ENCODE results near the gene UBE2E2.

Gene UBE2E2

DNA sequence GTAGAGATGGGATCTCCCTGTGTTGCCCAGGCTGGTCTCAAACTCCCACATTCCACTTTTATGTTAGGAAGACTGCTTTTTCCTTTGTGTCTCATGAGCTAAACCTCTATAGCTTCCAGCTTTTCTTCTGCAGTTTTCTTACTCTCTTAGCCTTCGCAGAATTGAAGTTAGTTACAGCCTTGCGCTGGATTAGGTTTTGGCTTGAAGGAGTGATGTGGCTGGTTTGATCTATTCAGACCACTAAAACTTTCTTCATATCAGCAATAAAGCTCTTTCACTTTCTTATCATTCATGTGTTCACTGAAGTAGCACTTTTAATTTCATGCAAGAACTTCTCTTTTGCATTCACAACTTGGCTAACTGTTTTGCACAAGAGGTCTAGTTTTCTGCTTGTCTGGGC lies 254.6 kb downstream of the UBE2E2 start:
- TF ChIP-seq, protein P1, sequence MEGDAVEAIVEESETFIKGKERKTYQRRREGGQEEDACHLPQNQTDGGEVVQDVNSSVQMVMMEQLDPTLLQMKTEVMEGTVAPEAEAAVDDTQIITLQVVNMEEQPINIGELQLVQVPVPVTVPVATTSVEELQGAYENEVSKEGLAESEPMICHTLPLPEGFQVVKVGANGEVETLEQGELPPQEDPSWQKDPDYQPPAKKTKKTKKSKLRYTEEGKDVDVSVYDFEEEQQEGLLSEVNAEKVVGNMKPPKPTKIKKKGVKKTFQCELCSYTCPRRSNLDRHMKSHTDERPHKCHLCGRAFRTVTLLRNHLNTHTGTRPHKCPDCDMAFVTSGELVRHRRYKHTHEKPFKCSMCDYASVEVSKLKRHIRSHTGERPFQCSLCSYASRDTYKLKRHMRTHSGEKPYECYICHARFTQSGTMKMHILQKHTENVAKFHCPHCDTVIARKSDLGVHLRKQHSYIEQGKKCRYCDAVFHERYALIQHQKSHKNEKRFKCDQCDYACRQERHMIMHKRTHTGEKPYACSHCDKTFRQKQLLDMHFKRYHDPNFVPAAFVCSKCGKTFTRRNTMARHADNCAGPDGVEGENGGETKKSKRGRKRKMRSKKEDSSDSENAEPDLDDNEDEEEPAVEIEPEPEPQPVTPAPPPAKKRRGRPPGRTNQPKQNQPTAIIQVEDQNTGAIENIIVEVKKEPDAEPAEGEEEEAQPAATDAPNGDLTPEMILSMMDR (IDR thresholded peaks at IDR 0.05), result no peak
- Histone ChIP-seq H3K27me3 (no peaks in the 10 kb centered on the region), H3K4me1 (ENCODE audit: control insufficient read depth in 1 of 2, insufficient read depth in 1 of 2, low read depth in 1 of 2, low read length in 1 of 2) (no peaks in the 10 kb centered on the region), H3K36me3 (no peaks in the 10 kb centered on the region), H3K4me3 (ENCODE audit: low read depth in 1 of 2, low read length in 1 of 2) (no peak overlapping the region), H3K9me3 (no peaks in the 10 kb centered on the region), H3K27ac (no peak overlapping the region)

DNA sequence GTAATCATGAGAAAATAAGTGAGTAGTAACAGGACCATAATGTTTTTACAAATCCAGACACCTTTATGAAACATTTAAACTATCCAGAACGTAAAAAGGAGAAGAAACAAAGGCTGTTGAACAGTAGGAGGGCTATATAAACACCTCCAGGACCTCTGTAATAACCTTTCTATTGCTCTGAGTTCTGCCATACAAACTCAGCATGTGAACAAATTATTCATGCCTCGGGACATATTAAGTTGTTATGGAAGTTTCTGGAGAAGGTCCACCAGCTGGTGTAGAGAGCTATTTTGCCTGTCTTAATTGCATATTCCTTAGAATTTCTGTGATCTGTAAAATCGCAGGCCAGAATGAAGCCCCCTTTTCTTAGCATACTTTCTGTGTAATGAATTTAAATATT lies 256.3 kb downstream of the UBE2E2 start:
- H3K36me3 ChIP-seq, result no peaks in the 10 kb centered on the region
- no peaks in the 10 kb centered on the region for H3K27me3 ChIP-seq
- H3K4me3 ChIP-seq (ENCODE audit: low read depth in 1 of 2, low read length in 1 of 2), result no peak overlapping the region
- TF ChIP-seq, protein P1 (IDR thresholded peaks at IDR 0.05), result no peak
- no peaks in the 10 kb centered on the region for H3K9me3 ChIP-seq
- no peak overlapping the region for H3K27ac ChIP-seq
- no peaks in the 10 kb centered on the region for H3K4me1 ChIP-seq (ENCODE audit: control insufficient read depth in 1 of 2, insufficient read depth in 1 of 2, low read depth in 1 of 2, low read length in 1 of 2)

DNA sequence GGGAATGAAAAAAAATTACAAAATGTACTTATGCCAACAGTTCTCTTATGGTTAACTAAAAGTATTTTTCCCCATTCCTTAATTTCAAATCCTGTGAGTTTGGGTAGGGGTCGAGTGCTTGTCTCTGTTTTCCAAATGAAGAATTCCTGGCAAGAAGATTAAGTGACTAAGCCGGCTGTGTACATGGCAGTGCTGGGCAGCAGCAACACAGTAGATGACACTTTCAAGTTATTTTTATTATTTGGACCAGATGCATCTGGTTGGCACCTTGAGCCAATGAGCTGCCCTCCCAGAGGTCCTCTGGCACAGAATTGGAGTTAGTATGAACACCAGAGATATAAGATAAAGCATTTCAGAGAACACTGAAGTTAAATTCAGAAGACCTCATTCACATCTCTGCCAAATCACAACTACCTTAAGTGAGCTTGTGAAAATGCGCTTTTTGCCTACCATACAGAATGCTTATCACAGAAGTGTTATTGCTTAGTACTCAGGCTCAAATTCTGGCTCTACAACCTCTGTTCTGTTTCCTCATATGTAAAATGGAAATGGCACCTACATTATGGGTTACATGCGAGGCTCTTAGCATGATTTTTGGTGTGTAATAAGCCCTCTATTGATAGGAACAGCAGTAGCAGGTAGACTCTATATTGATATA lies 256.9 kb downstream of the UBE2E2 start:
- TF ChIP-seq, protein P1 (IDR thresholded peaks at IDR 0.05), result no peak
- Histone ChIP-seq H3K36me3 (no peaks in the 10 kb centered on the region), H3K9me3 (no peaks in the 10 kb centered on the region), H3K4me3 (ENCODE audit: low read depth in 1 of 2, low read length in 1 of 2) (no peak overlapping the region), H3K27ac (no peak overlapping the region), H3K27me3 (no peaks in the 10 kb centered on the region), H3K4me1 (ENCODE audit: control insufficient read depth in 1 of 2, insufficient read depth in 1 of 2, low read depth in 1 of 2, low read length in 1 of 2) (no peaks in the 10 kb centered on the region)

DNA sequence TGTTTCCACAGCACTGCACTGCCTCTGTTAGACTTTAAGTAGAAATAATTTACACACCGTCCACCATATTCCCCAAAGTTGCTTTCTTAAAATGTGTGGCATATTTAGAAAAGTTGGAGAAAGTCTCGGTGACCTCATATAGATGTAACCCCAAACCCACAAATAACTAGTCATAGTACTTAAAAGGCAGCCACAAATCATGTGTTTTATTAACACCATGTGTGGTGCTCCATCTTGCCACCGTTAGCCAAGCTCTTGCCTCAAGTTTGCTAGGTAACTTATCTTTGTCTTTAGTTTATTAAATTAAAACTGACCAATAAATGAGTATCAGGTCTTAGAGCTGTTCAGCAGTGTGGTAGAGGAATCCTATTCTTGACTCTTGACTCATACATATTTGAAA lies 257.9 kb downstream of the UBE2E2 start:
- Histone ChIP-seq H3K4me1 (ENCODE audit: control insufficient read depth in 1 of 2, insufficient read depth in 1 of 2, low read depth in 1 of 2, low read length in 1 of 2) (no peaks in the 10 kb centered on the region), H3K27me3 (no peaks in the 10 kb centered on the region), H3K36me3 (no peaks in the 10 kb centered on the region), H3K9me3 (no peaks in the 10 kb centered on the region), H3K27ac (no peak overlapping the region), H3K4me3 (ENCODE audit: low read depth in 1 of 2, low read length in 1 of 2) (no peak overlapping the region)
- TF ChIP-seq, protein P1 (IDR thresholded peaks at IDR 0.05), result no peak

DNA sequence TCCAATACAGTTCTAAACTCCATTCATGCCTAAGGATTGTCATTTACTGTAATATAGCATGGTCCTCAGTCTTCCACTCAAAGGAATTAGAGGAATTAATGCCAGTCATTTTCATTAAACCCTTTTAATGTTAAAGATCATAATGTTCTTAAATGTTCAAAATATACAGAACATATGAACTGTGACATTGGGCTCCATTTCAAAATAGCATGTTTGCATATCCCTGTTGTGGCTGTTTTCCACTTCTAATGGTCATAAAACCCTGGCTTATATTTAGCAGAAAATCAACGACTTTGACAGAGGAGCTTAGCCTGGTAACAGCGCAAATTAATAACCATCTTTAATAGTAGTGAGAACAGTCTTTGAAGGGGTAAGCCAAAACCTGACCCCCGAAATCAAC lies 260.7 kb downstream of the UBE2E2 start:
- TF ChIP-seq, protein P1 (IDR thresholded peaks at IDR 0.05), result no peak
- H3K27me3 ChIP-seq, result no peaks in the 10 kb centered on the region
- no peaks in the 10 kb centered on the region for H3K4me1 ChIP-seq (ENCODE audit: control insufficient read depth in 1 of 2, insufficient read depth in 1 of 2, low read depth in 1 of 2, low read length in 1 of 2)
- H3K27ac ChIP-seq, result no peak overlapping the region
- no peaks in the 10 kb centered on the region for H3K9me3 ChIP-seq
- H3K4me3 ChIP-seq (ENCODE audit: low read depth in 1 of 2, low read length in 1 of 2), result no peak overlapping the region
- H3K36me3 ChIP-seq, result no peaks in the 10 kb centered on the region

All from neutrophil (primary cell).